ENCODE data around the gene OSBPL5. TPM values are rescaled to one million over a fixed set of nuclear protein-coding genes. Genes with fewer than 3 reads are reported as not detected.

The OSBPL5 gene
- polyA plus RNA-seq, 2 of the 4 experiments (the other 2 are of a cell fraction) = 1.6 to 4.6 TPM

- no peak for DNase-seq (ENCODE audit: low read depth in 1 of 2, low spot score in 1 of 2)
- TF ChIP-seq FOSL2 (IDR thresholded peaks at IDR 0.05) (no peak), FOSL2 (CRISPR knock-in tag; IDR thresholded peaks at IDR 0.05) (no peak), ELK1 (IDR thresholded peaks at IDR 0.05; ENCODE audit: low read depth, low read length) (no peak)
- ChIA-PET CTCF (interaction anchor here (1.8 to 2.0 kb wide), 2 partner anchors 50 to 74 kb away, joined by 4 to 7 read pairs; no protein-coding TSS in a partner anchor), POLR2A (no interaction called here)
- no peak for ATAC-seq
- Histone ChIP-seq H3K4me1 (peaks cover 17% of the 10 kb centered on the region), H3K4me2 (peak overlapping the region; percentile 91), H3K9me3 (no peaks in the 10 kb centered on the region), H3K4me3 (no peak overlapping the region), H3K27ac (no peak overlapping the region; a peak in 1 of 6 replicates)
- 81% methylated on average over 3 of the region's 5 CpGs for WGBS (ENCODE audit: missing lambda C conversion rate)
- no peak for FAIRE-seq
These were observed 782 bp upstream of the OSBPL5 start for GRCh38 chr11:3165916-3166267.

GRCh38 chr11:3164552-3165151 is 458 bp downstream of the OSBPL5 start:
- no peak for FAIRE-seq
- POLR2A ChIA-PET = no interaction called here

GRCh38 chr11:3164138-3164551 is 965 bp downstream of the OSBPL5 start:
- no peak for DNase-seq (ENCODE audit: low read depth in 1 of 2, low spot score in 1 of 2)
- Histone ChIP-seq H3K4me2 (peak overlapping the region; percentile 91), H3K27ac (peak overlapping the region; percentile 92 to 97; a peak in 5 of 6 replicates), H3K4me3 (peak overlapping the region; percentile 97), H3K4me1 (peaks cover 13% of the 10 kb centered on the region), H3K9me3 (no peaks in the 10 kb centered on the region)
- CTCF ChIA-PET = interaction anchor here (1.8 kb wide), 1 partner anchor 52 kb away, joined by 4 read pairs; no protein-coding TSS in a partner anchor
- TF ChIP-seq POLR2A (IDR thresholded peaks at IDR 0.05; ENCODE audit: low read length) (no peak), CEBPB (IDR thresholded peaks at IDR 0.05) (peak in 1 of 2 experiments; percentile 19; a peak in 1 of 4 replicates), ELK1 (IDR thresholded peaks at IDR 0.05; ENCODE audit: low read depth, low read length) (no peak), HEYL (CRISPR knock-in tag; IDR thresholded peaks at IDR 0.05) (no peak)
- POLR2A ChIA-PET = no interaction called here
- 83% methylated on average over 7 of the region's 13 CpGs for WGBS (ENCODE audit: missing lambda C conversion rate)
- ATAC-seq = no peak
- no peak for FAIRE-seq

More at GRCh38 chr11:3164552-3165151, 458 bp downstream of the OSBPL5 start:
- H3K4me2 ChIP-seq = peak overlapping the region; percentile 91
- WGBS (ENCODE audit: missing lambda C conversion rate) = no CpG with 5 or more reads among the region's 46 CpGs
- peaks cover 17% of the 10 kb centered on the region for H3K4me1 ChIP-seq
- 0 out of 2 replicates have a peak, but pooled peaks have one; percentile 9 for TF ChIP-seq MAX (IDR thresholded peaks at IDR 0.05)
- no peak for TF ChIP-seq NR3C1 (IDR thresholded peaks at IDR 0.05)
- TF ChIP-seq BHLHE40 (IDR thresholded peaks at IDR 0.05; ENCODE audit: low read depth, low read length) = no peak
- no peak for TF ChIP-seq CTCF (IDR thresholded peaks at IDR 0.05)
- peak overlapping the region; percentile 97 for H3K4me3 ChIP-seq
- peak overlapping the region; percentile 92 to 97 for H3K27ac ChIP-seq
- DNase-seq (ENCODE audit: low read depth in 1 of 2, low spot score in 1 of 2) (no peak), ATAC-seq (peak; percentile 3 to 33; a peak in 4 of 6 replicates)
- CTCF ChIA-PET = interaction anchor here (1.8 to 2.0 kb wide), 2 partner anchors 51 to 73 kb away, joined by 4 to 7 read pairs; no protein-coding TSS in a partner anchor
- no peaks in the 10 kb centered on the region for H3K9me3 ChIP-seq

- 90% methylated on average over 15 of the region's 15 CpGs for WGBS (ENCODE audit: missing lambda C conversion rate)
- Histone ChIP-seq H3K4me3 (no peak overlapping the region), H3K4me2 (peak overlapping the region; percentile 91), H3K27ac (no peak overlapping the region), H3K4me1 (peaks cover 9% of the 10 kb centered on the region), H3K9me3 (no peaks in the 10 kb centered on the region)
- ChIA-PET CTCF (interaction anchor here (0.7 to 1.2 kb wide), 6 partner anchors 14 to 72 kb away, joined by 3 read pairs; no protein-coding TSS in a partner anchor), POLR2A (no interaction called here)
- ATAC-seq = no peak
- no peak for DNase-seq (ENCODE audit: low read depth in 1 of 2, low spot score in 1 of 2)
- FAIRE-seq = no peak
- no peak for TF ChIP-seq PBX3 (IDR thresholded peaks at IDR 0.05)
- TF ChIP-seq KDM1A (IDR thresholded peaks at IDR 0.05; ENCODE audit: low read depth) = no peak
- TF ChIP-seq EHF (CRISPR knock-in tag; IDR thresholded peaks at IDR 0.05) = no peak
- TF ChIP-seq BCL3 (IDR thresholded peaks at IDR 0.05) = no peak
- no peak for TF ChIP-seq NPAS2 (CRISPR knock-in tag; IDR thresholded peaks at IDR 0.05; ENCODE audit: borderline replicate concordance)
- TF ChIP-seq ELK1 (IDR thresholded peaks at IDR 0.05; ENCODE audit: low read depth, low read length) = no peak
- no peak for TF ChIP-seq ESRRA (IDR thresholded peaks at IDR 0.05; ENCODE audit: borderline replicate concordance, low read length)
- TF ChIP-seq ZNF302 (CRISPR knock-in tag; IDR thresholded peaks at IDR 0.05) = no peak
- TF ChIP-seq RNF2 (IDR thresholded peaks at IDR 0.05; ENCODE audit: borderline replicate concordance, low read depth) = no peak
- TF ChIP-seq POLR2AphosphoS2 (conservative IDR thresholded peaks at IDR 0.05; ENCODE audit: low read length) = no peak
- no peak for TF ChIP-seq PHF8 (IDR thresholded peaks at IDR 0.05; ENCODE audit: borderline replicate concordance, low read depth)
These were observed 1.7 kb downstream of the OSBPL5 start for GRCh38 chr11:3163241-3163981.
